Endothelial cell (in vitro differentiated cells): Measurements from ENCODE around the gene IFIT2. TPM values are rescaled to one million over a fixed set of nuclear protein-coding genes. Genes with fewer than 3 reads are reported as not detected.

Source experiments
- DNase-seq: peaks from one replicate; pipeline ENCODE4 v3.0.0; 2021; ENCODE audit warnings: low spot score
- H3K27ac Mint-ChIP-seq: one replicate; pipeline ENCODE4 v1.8.0; 2021; ENCODE audit warnings: mixed read lengths, inconsistent platforms; ENCODE audit not compliant: unreplicated experiment
- H3K27me3 Mint-ChIP-seq: one replicate; pipeline ENCODE4 v1.8.0; 2021; ENCODE audit warnings: mild to moderate bottlenecking, moderate library complexity, mixed read lengths, inconsistent platforms; ENCODE audit not compliant: unreplicated experiment
- H3K36me3 Mint-ChIP-seq: one replicate; pipeline ENCODE4 v1.8.0; 2021; ENCODE audit warnings: mild to moderate bottlenecking, low read depth, mixed read lengths, inconsistent platforms; ENCODE audit not compliant: unreplicated experiment
- H3K4me1 Mint-ChIP-seq: one replicate; pipeline ENCODE4 v1.8.0; 2021; ENCODE audit warnings: mild to moderate bottlenecking, mixed read lengths, inconsistent platforms; ENCODE audit not compliant: unreplicated experiment
- H3K4me3 Mint-ChIP-seq: one replicate; pipeline ENCODE4 v1.8.0; 2021; ENCODE audit warnings: mild to moderate bottlenecking, mixed read lengths, inconsistent platforms; ENCODE audit not compliant: unreplicated experiment
- H3K9me3 Mint-ChIP-seq: one replicate; pipeline ENCODE4 v1.8.0; 2021; ENCODE audit warnings: mixed read lengths, inconsistent platforms; ENCODE audit not compliant: unreplicated experiment
- CTCF ChIP-seq: fragments of 200-600 bp; sonication (generic); IDR thresholded peaks from one replicate; pipeline ENCODE4 v1.5.0; 2021; ENCODE audit warnings: antibody characterized with exemption; ENCODE audit not compliant: unreplicated experiment
- total RNA-seq: library from RNA; stranded (reverse); fragmentation: NEBNext Ultra II Directional; extraction: Animal tissue kit (Norgen Biotek cat#: 25700); gene quantifications from one replicate; pipeline ENCODE4 v1.2.1, GENCODE V29; 2021; ENCODE audit not compliant: unreplicated experiment

IFIT2 gene
- total RNA-seq, 1 donor from 2014 or later = 0.80 TPM

GRCh38 chr10:89332123-89332633 lies 30.3 kb downstream of the IFIT2 start:
- H3K36me3 Mint-ChIP-seq = no peaks in the 10 kb centered on the region
- no peak for DNase-seq
- H3K9me3 Mint-ChIP-seq = no peaks in the 10 kb centered on the region
- peaks cover 63% of the 10 kb centered on the region for H3K4me1 Mint-ChIP-seq
- H3K27me3 Mint-ChIP-seq = peaks cover 4% of the 10 kb centered on the region
- H3K4me3 Mint-ChIP-seq = peak overlapping the region; percentile 65
- no peak for TF ChIP-seq CTCF
- peak overlapping the region; percentile 90 for H3K27ac Mint-ChIP-seq

DNA sequence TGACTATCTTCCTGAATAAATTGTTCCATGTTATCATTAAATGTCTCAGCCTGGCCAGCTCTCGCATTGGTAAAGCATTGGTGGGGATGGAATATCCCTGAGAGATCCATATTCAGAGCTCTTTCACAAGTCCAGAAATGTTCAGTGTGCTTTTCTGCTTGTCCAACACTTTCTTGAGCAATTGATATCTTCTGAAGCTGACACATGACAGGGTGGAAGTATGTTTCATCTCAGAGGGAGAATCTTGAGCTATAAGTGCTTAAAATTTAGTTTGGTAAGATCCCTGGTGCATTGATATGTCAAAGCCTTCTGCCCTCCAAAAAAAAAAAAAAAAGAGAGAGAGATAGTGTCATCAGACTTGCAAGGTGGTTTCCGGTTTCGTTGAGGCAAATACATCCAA lies 33.4 kb downstream of the IFIT2 start:
- no peak for TF ChIP-seq CTCF
- Mint-ChIP-seq H3K9me3 (no peaks in the 10 kb centered on the region), H3K4me3 (peak overlapping the region; percentile 17), H3K27me3 (peaks cover 6% of the 10 kb centered on the region), H3K36me3 (peaks cover 21% of the 10 kb centered on the region), H3K4me1 (peaks cover 45% of the 10 kb centered on the region), H3K27ac (no peak overlapping the region)
- DNase-seq = no peak

DNA sequence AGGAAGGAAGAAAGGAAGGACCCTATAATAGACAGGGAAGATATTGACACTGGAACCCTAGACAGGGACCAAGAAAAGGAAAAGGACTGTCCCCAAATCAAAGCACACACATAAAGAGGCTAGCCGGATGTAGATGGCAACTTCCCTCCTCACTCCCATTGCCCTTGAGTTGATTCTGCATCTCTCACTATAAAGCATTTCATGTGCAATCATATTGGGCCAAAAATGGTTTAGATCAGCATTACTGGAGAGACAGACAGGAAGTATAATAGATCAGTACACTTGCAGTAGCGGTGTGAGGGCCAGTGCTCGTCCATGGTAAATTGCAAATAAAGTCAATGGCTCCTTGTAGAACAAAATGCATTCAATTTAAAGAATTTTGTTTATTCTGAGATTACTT lies 34.4 kb downstream of the IFIT2 start:
- Mint-ChIP-seq H3K4me1 (peaks cover 37% of the 10 kb centered on the region), H3K4me3 (no peak overlapping the region), H3K9me3 (no peaks in the 10 kb centered on the region), H3K36me3 (peaks cover 26% of the 10 kb centered on the region), H3K27me3 (peaks cover 6% of the 10 kb centered on the region), H3K27ac (no peak overlapping the region)
- no peak for TF ChIP-seq CTCF
- no peak for DNase-seq

GRCh38 chr10:89337484-89337883 lies 35.6 kb downstream of the IFIT2 start:
- no peak overlapping the region for H3K4me3 Mint-ChIP-seq
- peaks cover 6% of the 10 kb centered on the region for H3K27me3 Mint-ChIP-seq
- H3K36me3 Mint-ChIP-seq = peaks cover 26% of the 10 kb centered on the region
- H3K27ac Mint-ChIP-seq = no peak overlapping the region
- no peaks in the 10 kb centered on the region for H3K9me3 Mint-ChIP-seq
- peaks cover 38% of the 10 kb centered on the region for H3K4me1 Mint-ChIP-seq
- no peak for DNase-seq
- no peak for TF ChIP-seq CTCF

DNA sequence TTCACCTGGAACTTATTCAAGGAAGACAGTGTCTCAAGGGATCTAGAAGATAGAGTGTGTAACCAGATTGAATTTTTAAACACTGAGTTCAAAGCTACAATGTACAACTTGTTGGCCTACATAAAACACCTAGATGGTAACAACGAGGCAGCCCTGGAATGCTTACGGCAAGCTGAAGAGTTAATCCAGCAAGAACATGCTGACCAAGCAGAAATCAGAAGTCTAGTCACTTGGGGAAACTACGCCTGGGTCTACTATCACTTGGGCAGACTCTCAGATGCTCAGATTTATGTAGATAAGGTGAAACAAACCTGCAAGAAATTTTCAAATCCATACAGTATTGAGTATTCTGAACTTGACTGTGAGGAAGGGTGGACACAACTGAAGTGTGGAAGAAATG lies 36.9 kb downstream of the IFIT2 start:
- no peak overlapping the region for H3K27ac Mint-ChIP-seq
- H3K27me3 Mint-ChIP-seq = peaks cover 4% of the 10 kb centered on the region
- no peak for TF ChIP-seq CTCF
- H3K4me3 Mint-ChIP-seq = peak overlapping the region; percentile 63
- DNase-seq = no peak
- H3K36me3 Mint-ChIP-seq = peaks cover 26% of the 10 kb centered on the region
- peaks cover 37% of the 10 kb centered on the region for H3K4me1 Mint-ChIP-seq
- no peaks in the 10 kb centered on the region for H3K9me3 Mint-ChIP-seq
